Endothelial cell of umbilical vein (primary cell): Measurements from ENCODE around the gene PAOX. TPM values are rescaled to one million over a fixed set of nuclear protein-coding genes. Genes with fewer than 3 reads are reported as not detected.

Source experiments
- BruUV-seq: library from RNA; stranded (reverse); fragments of 400-500 nt; replicated peaks from 2 replicates; lab custom pipeline; 2021; lab: Mats Ljungman, UMichigan
- CTCF ChIA-PET: fragments of 300-600, 350-600 bp; sonication (Branson Sonifier 250); formaldehyde crosslinking; loops from one replicate; lab custom pipeline; 2021; ENCODE audit warnings: antibody characterized with exemption, inconsistent platforms; lab: Charles Lee
- POLR2A ChIA-PET: fragments of 300-600, 350-600 bp; sonication (Branson Sonifier 250); formaldehyde crosslinking; loops from one replicate; lab custom pipeline; 2021; ENCODE audit warnings: antibody characterized with exemption, inconsistent platforms; lab: Charles Lee
- DNase-seq: peaks from one replicate; pipeline ENCODE4 v3.0.0-alpha.2; 2011; ENCODE audit warnings: low read depth, low spot score
- FAIRE-seq: peaks from 2 replicates; lab custom pipeline; 2011; peaks lifted over from hg19 to GRCh38; lab: Jason Lieb, UNC
- H2AFZ ChIP-seq: 2 replicates; pipeline ENCODE4 v1.6.0; 2012; ENCODE audit warnings: low read depth, low read length, control low read depth, inconsistent platforms
- H3K27ac ChIP-seq: 2 replicates; pipeline ENCODE4 v1.5.1; 2011; ENCODE audit warnings: low read depth, mild to moderate bottlenecking, control low read depth, low read length, moderate library complexity; ENCODE audit not compliant: insufficient read depth
- H3K27me3 ChIP-seq, 2 experiments: 2 replicates each; pipeline versions ENCODE4 v1.6.0 to v1.6.1; 2011; ENCODE audit warnings: low read length in 2 of 2, mixed read lengths in 1 of 2; ENCODE audit not compliant: control insufficient read depth in 2 of 2, insufficient read depth in 2 of 2
- H3K36me3 ChIP-seq, 2 experiments: 2 replicates in 1 of 2; 3 replicates in 1 of 2; pipeline ENCODE4 v1.5.1; 2011; ENCODE audit warnings: low read length in 2 of 2, mild to moderate bottlenecking in 1 of 2, moderate library complexity in 1 of 2; ENCODE audit not compliant: control insufficient read depth in 2 of 2, insufficient read depth in 2 of 2; ENCODE audit errors: extremely low read depth in 1 of 2
- H3K4me1 ChIP-seq: 3 replicates; pipeline ENCODE4 v1.5.1; 2011; ENCODE audit warnings: mild to moderate bottlenecking, low read length; ENCODE audit not compliant: control insufficient read depth, insufficient read depth; ENCODE audit errors: extremely low read depth
- H3K4me2 ChIP-seq: 2 replicates; pipeline ENCODE4 v1.6.1; 2011; ENCODE audit warnings: low read length, control low read depth, mixed read lengths; ENCODE audit not compliant: insufficient read depth
- H3K4me3 ChIP-seq, 3 experiments: fragments of 200-600 bp in 1 of 3; sonication (generic), shearing (Covaris generic) in 1 of 3; replicated peaks in 1 of 3; 2 replicates each; pipeline ENCODE4 v1.5.1; 2011 to 2016; ENCODE audit warnings: control low read depth in 3 of 3, low read length in 3 of 3, mild to moderate bottlenecking in 2 of 3, inconsistent platforms in 1 of 3, low read depth in 1 of 3, moderate library complexity in 1 of 3; ENCODE audit not compliant: insufficient read depth in 1 of 3
- H3K79me2 ChIP-seq: 2 replicates; pipeline ENCODE4 v1.6.0; 2012; ENCODE audit warnings: low read length, inconsistent platforms; ENCODE audit not compliant: control insufficient read depth, insufficient read depth
- H3K9ac ChIP-seq: replicated peaks from 2 replicates; pipeline ENCODE3; 2011; ENCODE audit warnings: low read length, control low read depth; ENCODE audit not compliant: insufficient read depth; ENCODE audit errors: extremely low read depth
- H3K9me1 ChIP-seq: replicated peaks from 3 replicates; pipeline ENCODE4 v1.6.0; 2011; ENCODE audit warnings: mild to moderate bottlenecking, low read length; ENCODE audit not compliant: control insufficient read depth, insufficient read depth; ENCODE audit errors: extremely low read depth
- H3K9me3 ChIP-seq: replicated peaks from 2 replicates; pipeline ENCODE4 v1.5.1; 2012; ENCODE audit warnings: low read length, inconsistent platforms; ENCODE audit not compliant: control insufficient read depth, insufficient read depth
- H4K20me1 ChIP-seq: replicated peaks from 2 replicates; pipeline ENCODE3; 2011; ENCODE audit warnings: mild to moderate bottlenecking, low read length; ENCODE audit not compliant: control insufficient read depth, insufficient read depth; ENCODE audit errors: extremely low read depth
- CTCF ChIP-seq, 2 donors: IDR thresholded peaks; 1 replicate in 1 of 2; 2 replicates in 1 of 2; pipeline ENCODE4 v1.5.1; 2011; ENCODE audit warnings: low read length in 2 of 2, mild to moderate bottlenecking in 2 of 2, moderate library complexity in 2 of 2, control low read depth in 1 of 2, inconsistent platforms in 1 of 2, low read depth in 1 of 2; ENCODE audit not compliant: insufficient read depth in 1 of 2; ENCODE audit errors: extremely low read depth in 1 of 2
- EZH2 ChIP-seq: IDR thresholded peaks from 2 replicates; pipeline ENCODE4 v1.6.1; 2012; ENCODE audit warnings: borderline replicate concordance, low read depth, mild to moderate bottlenecking, moderate library complexity, low read length, inconsistent platforms; ENCODE audit not compliant: severe bottlenecking
- FOS ChIP-seq: IDR thresholded peaks from 2 replicates; pipeline ENCODE4 v1.6.1; 2011; ENCODE audit warnings: mild to moderate bottlenecking, low read length, moderate library complexity, borderline replicate concordance; ENCODE audit not compliant: insufficient read depth
- GATA2 ChIP-seq: IDR thresholded peaks from 2 replicates; pipeline ENCODE4 v1.7.0; 2011; ENCODE audit warnings: low read depth, mild to moderate bottlenecking, moderate library complexity, mixed read lengths, low read length; ENCODE audit not compliant: insufficient read length, insufficient read depth
- MAX ChIP-seq: IDR thresholded peaks from 2 replicates; pipeline ENCODE4 v1.6.1; 2011; ENCODE audit not compliant: insufficient read depth, insufficient read length
- dilution Hi-C: fragments of 300-500 bp; cut with MboI; formaldehyde crosslinking; loops from one replicate; pipeline ENCODE4 v1.15.0; 2019; ENCODE audit warnings: low sequenced_read_pairs; ENCODE audit not compliant: extremely low pct_ligation_motif_present
- intact Hi-C: fragments of 100-400 bp; cut with micrococcal nuclease; formaldehyde crosslinking; loops from one replicate; pipeline ENCODE4 v1.10.0; 2022
- polyA plus RNA-seq, 4 experiments: library from polyadenylated mRNA; depleted of rRNA in 3 of 4; stranded (reverse) in 3 of 4; unstranded in 1 of 4; fragments of >200 nt; gene quantifications; 2 replicates each; pipeline versions ENCODE4 v1.2.1 to v1.2.3, GENCODE V29; 2011 to 2012; ENCODE audit warnings: missing spikeins in 1 of 4
- total RNA-seq: library from RNA; stranded (reverse); gene quantifications from 2 replicates; pipeline ENCODE4 v1.2.3, GENCODE V29; 2021

PAOX gene
- total and polyA plus RNA-seq, 2 donors (not counting 3 experiments of a cell fraction or from before 2014, with no cell fraction given) = 2.6 to 3.8 TPM

GRCh38 chr10:133368153-133368552 lies 10.9 kb upstream of the PAOX start:
- no peaks in the 10 kb centered on the region for H3K9me3 ChIP-seq
- dilution Hi-C loops (no loop called here), intact Hi-C loops (no loop called here)
- no peak overlapping the region for H3K27ac ChIP-seq
- H2AFZ ChIP-seq = no peak overlapping the region
- H3K27me3 ChIP-seq = no peaks in the 10 kb centered on the region
- no TSS peak for BruUV-seq
- no peak overlapping the region for H3K4me2 ChIP-seq
- DNase-seq (no peak), FAIRE-seq (no peak)
- ChIA-PET POLR2A (no interaction called here), CTCF (no interaction called here)
- H3K9ac ChIP-seq = no peak overlapping the region
- no peak overlapping the region for H3K4me3 ChIP-seq
- no peak for TF ChIP-seq GATA2
- peaks cover 2% of the 10 kb centered on the region for H3K79me2 ChIP-seq
- H3K4me1 ChIP-seq = no peaks in the 10 kb centered on the region
- peaks cover 2 to 43% of the 10 kb centered on the region in 2 experiments for H3K36me3 ChIP-seq
- H3K9me1 ChIP-seq = no peaks in the 10 kb centered on the region
- H4K20me1 ChIP-seq = no peaks in the 10 kb centered on the region

GRCh38 chr10:133370030-133370786 lies 8.9 kb upstream of the PAOX start:
- CTCF ChIA-PET = interaction anchor here (0.8 kb wide), 1 partner anchor 49 kb away, joined by 3 read pairs; no protein-coding TSS in a partner anchor
- Histone ChIP-seq H3K36me3 (peaks cover 2 to 35% of the 10 kb centered on the region in 2 experiments), H2AFZ (no peak overlapping the region), H3K27me3 (no peaks in the 10 kb centered on the region), H3K79me2 (peaks cover 2% of the 10 kb centered on the region), H3K4me2 (no peak overlapping the region), H4K20me1 (no peaks in the 10 kb centered on the region), H3K27ac (no peak overlapping the region), H3K4me3 (no peak overlapping the region), H3K9me1 (no peaks in the 10 kb centered on the region), H3K9ac (no peak overlapping the region), H3K9me3 (no peaks in the 10 kb centered on the region), H3K4me1 (peaks cover 7% of the 10 kb centered on the region)
- intact Hi-C loops = loop anchor here (5.0 kb wide), 1 partner anchor 63 kb away; the partner anchor contains the start of genes TUBGCP2 and ZNF511
- TF ChIP-seq CTCF (IDR thresholded peaks at IDR 0.05; ENCODE audit: extremely low read depth in 1 of 2, insufficient read depth in 1 of 2, low read depth in 1 of 2, low read length in 2 of 2) = no peak
- no peak for TF ChIP-seq EZH2
- no peak for TF ChIP-seq FOS
- no peak for TF ChIP-seq MAX
- dilution Hi-C loops = no loop called here
- no peak for DNase-seq
- no TSS peak for BruUV-seq
- no peak for FAIRE-seq
- POLR2A ChIA-PET = no interaction called here
